K562 (cell line): Measurements from ENCODE around the gene PPP6R3. TPM values are rescaled to one million over a fixed set of nuclear protein-coding genes. Genes with fewer than 3 reads are reported as not detected.

Experiments used
- ATAC-seq: fragments of 200-7000 bp; cut with Tn5 transposase; 3 replicates; pipeline ENCODE4 v1.9.1; 2020; ENCODE audit warnings: moderate library complexity
- BruUV-seq: library from RNA; stranded (reverse); fragments of 400-500 nt; replicated peaks from 2 replicates; lab custom pipeline; 2021; lab: Mats Ljungman, UMichigan
- CTCF ChIA-PET: fragments of 300-600 bp; formaldehyde crosslinking; extraction: SDS; loops from one replicate; lab custom pipeline; 2021; ENCODE audit warnings: low intra/inter-chr PET ratio; lab: Yijun Ruan, JAX
- POLR2A ChIA-PET: fragments of 300-600, 350-650 bp; sonication (Branson Sonifier 250); formaldehyde crosslinking; extraction: SDS; loops from one replicate; lab custom pipeline; 2021; ENCODE audit warnings: antibody characterized with exemption, inconsistent platforms; lab: Yijun Ruan, JAX
- DNase-seq, 4 experiments: peaks; one replicate each; pipeline versions ENCODE4 v3.0.0 to v3.0.0-alpha.2; 2011 to 2018; ENCODE audit warnings: low spot score in 3 of 4, mixed read lengths in 3 of 4; ENCODE audit errors: extremely low read depth in 1 of 4
- FAIRE-seq: peaks from 2 replicates; lab custom pipeline; 2011; peaks lifted over from hg19 to GRCh38; lab: Jason Lieb, UNC
- H2AFZ ChIP-seq: 2 replicates; pipeline ENCODE4 v1.6.0; 2011; ENCODE audit warnings: low read depth, low read length, control low read depth, inconsistent platforms
- H3K27ac ChIP-seq: fragments of 200-600 bp; 3 replicates; pipeline ENCODE4 v1.8.0; 2011; ENCODE audit warnings: low read depth, mild to moderate bottlenecking, control low read depth, inconsistent platforms, low read length, moderate library complexity, mixed read lengths; ENCODE audit errors: extremely low read depth
- H3K27me3 ChIP-seq, 2 experiments: fragments of 300-600 bp in 1 of 2; 2 replicates in 1 of 2; 3 replicates in 1 of 2; pipeline versions ENCODE4 v1.6.0 to v1.8.0; 2011; ENCODE audit warnings: inconsistent platforms in 2 of 2, low read length in 2 of 2, mild to moderate bottlenecking in 1 of 2, mixed read lengths in 1 of 2, moderate library complexity in 1 of 2; ENCODE audit not compliant: control insufficient read depth in 2 of 2, insufficient read depth in 2 of 2
- H3K36me3 ChIP-seq: fragments of 300-600 bp; 3 replicates; pipeline ENCODE4 v1.8.0; 2011; ENCODE audit warnings: mild to moderate bottlenecking, low read length, inconsistent platforms; ENCODE audit not compliant: control insufficient read depth, insufficient read depth
- H3K4me1 ChIP-seq, 2 experiments: fragments of 200-600 bp in 1 of 2; replicated peaks in 1 of 2; 2 replicates in 1 of 2; 3 replicates in 1 of 2; pipeline versions ENCODE4 v1.5.1 to v1.8.0; 2011; ENCODE audit warnings: inconsistent platforms in 2 of 2, low read length in 2 of 2, mild to moderate bottlenecking in 1 of 2, mixed read lengths in 1 of 2, moderate library complexity in 1 of 2; ENCODE audit not compliant: control insufficient read depth in 2 of 2, insufficient read depth in 2 of 2
- H3K4me2 ChIP-seq: 2 replicates; pipeline ENCODE4 v1.6.1; 2011; ENCODE audit warnings: low read length, control low read depth, inconsistent platforms, mixed read lengths; ENCODE audit not compliant: insufficient read depth
- H3K4me3 ChIP-seq: fragments of 200-600 bp; sonication (generic), shearing (Covaris generic); 2 replicates; pipeline ENCODE4 v1.5.1; 2016; ENCODE audit warnings: control low read depth, inconsistent platforms
- H3K79me2 ChIP-seq: fragments of 200-600 bp; 3 replicates; pipeline ENCODE4 v1.8.0; 2011; ENCODE audit warnings: low read length, inconsistent platforms; ENCODE audit not compliant: control insufficient read depth, insufficient read depth
- H3K9ac ChIP-seq, 2 experiments: 2 replicates each; pipeline versions ENCODE4 v1.6.0 to v1.6.1; 2011; ENCODE audit warnings: low read depth in 2 of 2, low read length in 2 of 2, control low read depth in 1 of 2, inconsistent platforms in 1 of 2, mild to moderate bottlenecking in 1 of 2, mixed read lengths in 1 of 2; ENCODE audit not compliant: insufficient read depth in 1 of 2
- H3K9me1 ChIP-seq: one replicate; pipeline ENCODE4 v1.6.0; 2011; ENCODE audit warnings: inconsistent platforms, mild to moderate bottlenecking, low read length, moderate library complexity; ENCODE audit not compliant: control insufficient read depth, insufficient read depth
- H3K9me3 ChIP-seq: replicated peaks from 2 replicates; pipeline ENCODE4 v1.5.1; 2011; ENCODE audit warnings: low read depth, low read length, inconsistent platforms; ENCODE audit not compliant: control insufficient read depth, insufficient read depth
- H4K20me1 ChIP-seq: replicated peaks from 2 replicates; pipeline ENCODE4 v1.6.1; 2011; ENCODE audit warnings: low read length, inconsistent platforms, mixed read lengths; ENCODE audit not compliant: control insufficient read depth, insufficient read depth
- EP400 ChIP-seq: fragments of 450-650 bp; IDR thresholded peaks from 2 replicates; pipeline ENCODE4 v1.6.1; 2017; ENCODE audit warnings: antibody characterized with exemption, mild to moderate bottlenecking, moderate library complexity
- GABPB1 ChIP-seq: sonication (generic); formaldehyde crosslinking; IDR thresholded peaks from 2 replicates; pipeline ENCODE4 v1.8.0; 2022; ENCODE audit warnings: mild to moderate bottlenecking, missing genetic modification reagents
- HOXB6 ChIP-seq: fragments of 250-450 bp; sonication (Bioruptor Pico); IDR thresholded peaks from 2 replicates; pipeline ENCODE4 v1.5.1; 2022; ENCODE audit warnings: mild to moderate bottlenecking, borderline replicate concordance
- MAFK ChIP-seq: IDR thresholded peaks from 2 replicates; pipeline ENCODE4 v1.6.1; 2011; ENCODE audit warnings: low read length, improper control_type of control experiment
- MEF2A ChIP-seq: IDR thresholded peaks from 2 replicates; pipeline ENCODE4 v1.6.1; 2011; ENCODE audit warnings: low read depth, mild to moderate bottlenecking, low read length, moderate library complexity; ENCODE audit not compliant: control insufficient read depth
- RBM22 ChIP-seq: fragments of 200-400 bp; formaldehyde crosslinking; IDR thresholded peaks from 2 replicates; pipeline ENCODE4 v1.6.1; 2018; ENCODE audit warnings: low read length, low read depth; ENCODE audit not compliant: poor library complexity, severe bottlenecking
- XRCC3 ChIP-seq: fragments of 450-650 bp; IDR thresholded peaks from 2 replicates; pipeline ENCODE4 v1.6.1; 2017; ENCODE audit warnings: mild to moderate bottlenecking, moderate library complexity
- ZNF695 ChIP-seq: fragments of 450-650 bp; formaldehyde crosslinking; IDR thresholded peaks from 2 replicates; pipeline ENCODE4 v1.4.0; 2020; ENCODE audit warnings: mild to moderate bottlenecking, moderate library complexity
- ZSCAN29 ChIP-seq: fragments of 450-650 bp; IDR thresholded peaks from 2 replicates; pipeline ENCODE4 v1.6.1; 2017
- WGBS: fragments of 100-300 bp; shearing (Covaris generic); methylation state at CpG from one replicate; pipeline ENCODE4 v1.1.6; 2016; ENCODE audit warnings: low coverage, mixed read lengths; ENCODE audit not compliant: insufficient coverage; ENCODE audit errors: missing lambda C conversion rate; 5-methylcytosine and 5-hydroxymethylcytosine counted together
- in situ Hi-C: fragments of 300-500 bp; cut with MboI; formaldehyde crosslinking; loops from 4 replicates; pipeline ENCODE4 v1.15.0; 2018; ENCODE audit warnings: inconsistent platforms, mixed read lengths
- intact Hi-C: fragments of 100-400 bp; cut with micrococcal nuclease; formaldehyde crosslinking; loops from 2 replicates; pipeline ENCODE4 v1.14.2; 2022
- polyA plus RNA-seq, 8 experiments: library from polyadenylated mRNA; depleted of rRNA in 4 of 8; stranded (reverse) in 5 of 8; unstranded in 3 of 8; fragments of >200 nt; fragmentation: Nextera tagmentation in 2 of 8; fragmentation: Illumina TruSeq in 1 of 8; extraction: Ambion mirVana in 2 of 8; extraction: Trizol in 1 of 8; gene quantifications; 2 replicates each; pipeline versions ENCODE4 v1.2.1 to v1.2.3, GENCODE V29; 2011 to 2014; ENCODE audit warnings: inconsistent platforms in 1 of 8, missing spikeins in 1 of 8
- total RNA-seq, 7 experiments: library from RNA; depleted of rRNA in 6 of 7; stranded (reverse); fragments of >200 nt in 6 of 7; fragmentation: Illumina TruSeq in 2 of 7; extraction: Trizol in 2 of 7; gene quantifications; 2 replicates each; pipeline versions ENCODE4 v1.2.1 to v1.2.3, GENCODE V29; 2011 to 2021; ENCODE audit warnings: low replicate concordance in 1 of 7
- TF ChIP-seq, protein P1 (sequence below): sonication (generic); formaldehyde crosslinking; IDR thresholded peaks from 2 replicates; pipeline ENCODE4 v1.9.0; 2022; ENCODE audit warnings: mild to moderate bottlenecking, missing genetic modification reagents
- TF ChIP-seq, protein P2 (sequence below): fragments of 200-600 bp; sonication (generic); IDR thresholded peaks from one replicate; pipeline ENCODE4 v1.6.1; 2012; ENCODE audit warnings: mild to moderate bottlenecking, low read depth, low read length, inconsistent platforms

PPP6R3 gene
- total and polyA plus RNA-seq, 9 of the 15 experiments (the other 6 are each of a cell fraction or from before 2014, with no cell fraction given): 20.3 to 117 (median 80.6) TPM

DNA sequence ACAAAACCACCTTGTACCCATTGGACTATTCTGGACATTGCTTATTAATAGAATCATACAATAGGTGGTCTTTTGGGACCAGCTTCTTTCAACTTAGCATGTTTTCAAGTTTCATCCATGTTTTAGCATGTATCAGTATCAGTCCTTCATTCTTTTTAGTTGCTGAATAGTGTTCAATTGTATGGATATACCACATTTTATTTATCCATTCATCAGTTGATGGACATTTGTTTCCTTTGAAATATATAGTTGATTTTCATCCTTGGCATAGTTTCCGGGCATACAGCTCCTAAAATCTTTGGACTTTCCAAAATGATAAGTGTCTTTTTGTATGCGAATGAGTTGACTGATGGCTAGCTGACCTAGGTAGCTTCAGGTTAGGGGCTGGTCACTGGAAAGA lies 12.2 kb downstream of the PPP6R3 start (continued):
- TF ChIP-seq MEF2A (no peak), XRCC3 (no peak)
- TF ChIP-seq, protein P1, sequence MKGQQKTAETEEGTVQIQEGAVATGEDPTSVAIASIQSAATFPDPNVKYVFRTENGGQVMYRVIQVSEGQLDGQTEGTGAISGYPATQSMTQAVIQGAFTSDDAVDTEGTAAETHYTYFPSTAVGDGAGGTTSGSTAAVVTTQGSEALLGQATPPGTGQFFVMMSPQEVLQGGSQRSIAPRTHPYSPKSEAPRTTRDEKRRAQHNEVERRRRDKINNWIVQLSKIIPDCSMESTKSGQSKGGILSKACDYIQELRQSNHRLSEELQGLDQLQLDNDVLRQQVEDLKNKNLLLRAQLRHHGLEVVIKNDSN: no peak

DNA sequence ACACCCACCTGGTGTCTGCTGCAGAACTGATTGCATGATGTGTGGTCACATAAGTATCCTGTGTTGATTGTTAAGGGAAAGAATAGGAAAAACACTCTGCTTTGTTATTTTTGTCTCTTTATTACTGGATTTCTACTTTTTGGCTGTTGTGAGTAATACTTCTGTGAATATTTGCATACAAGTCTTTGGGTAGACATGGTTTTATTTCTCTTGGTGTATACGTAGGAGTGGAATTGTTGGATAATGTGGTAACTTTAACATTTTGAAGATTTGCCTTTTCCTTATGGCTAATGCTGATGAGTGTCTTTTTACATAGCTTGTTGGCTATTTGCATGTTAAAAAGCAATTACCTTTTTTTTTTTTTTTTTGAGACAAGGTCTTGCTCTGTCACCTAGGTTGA lies 13.1 kb downstream of the PPP6R3 start:
- H3K79me2 ChIP-seq: peaks cover 84% of the 10 kb centered on the region
- POLR2A ChIA-PET: interaction anchor here (1.2 to 1.8 kb wide), 7 partner anchors 9 to 25 kb away, joined by 3 to 6 read pairs (median 4); partner anchors contain the start of gene PPP6R3
- peaks cover 45% of the 10 kb centered on the region for H4K20me1 ChIP-seq
- no peak overlapping the region for H3K27ac ChIP-seq
- intact Hi-C loops: no loop called here
- H3K9ac ChIP-seq: no peak overlapping the region
- H3K9me1 ChIP-seq: peaks cover 16% of the 10 kb centered on the region
- H3K36me3 ChIP-seq: peaks cover 45% of the 10 kb centered on the region
- 94% methylated on average over 1 of the region's 1 CpG for WGBS
- in situ Hi-C loops: no loop called here
- no peaks in the 10 kb centered on the region; the same call in 1 of the 2 replicates for H3K9me3 ChIP-seq
- H3K4me2 ChIP-seq: no peak overlapping the region
- no peaks in the 10 kb centered on the region for H3K27me3 ChIP-seq
- DNase-seq (no peak), FAIRE-seq (no peak), ATAC-seq (no peak)
- no peak for TF ChIP-seq RBM22
- no peak for TF ChIP-seq ZSCAN29
- TF ChIP-seq, protein P2, sequence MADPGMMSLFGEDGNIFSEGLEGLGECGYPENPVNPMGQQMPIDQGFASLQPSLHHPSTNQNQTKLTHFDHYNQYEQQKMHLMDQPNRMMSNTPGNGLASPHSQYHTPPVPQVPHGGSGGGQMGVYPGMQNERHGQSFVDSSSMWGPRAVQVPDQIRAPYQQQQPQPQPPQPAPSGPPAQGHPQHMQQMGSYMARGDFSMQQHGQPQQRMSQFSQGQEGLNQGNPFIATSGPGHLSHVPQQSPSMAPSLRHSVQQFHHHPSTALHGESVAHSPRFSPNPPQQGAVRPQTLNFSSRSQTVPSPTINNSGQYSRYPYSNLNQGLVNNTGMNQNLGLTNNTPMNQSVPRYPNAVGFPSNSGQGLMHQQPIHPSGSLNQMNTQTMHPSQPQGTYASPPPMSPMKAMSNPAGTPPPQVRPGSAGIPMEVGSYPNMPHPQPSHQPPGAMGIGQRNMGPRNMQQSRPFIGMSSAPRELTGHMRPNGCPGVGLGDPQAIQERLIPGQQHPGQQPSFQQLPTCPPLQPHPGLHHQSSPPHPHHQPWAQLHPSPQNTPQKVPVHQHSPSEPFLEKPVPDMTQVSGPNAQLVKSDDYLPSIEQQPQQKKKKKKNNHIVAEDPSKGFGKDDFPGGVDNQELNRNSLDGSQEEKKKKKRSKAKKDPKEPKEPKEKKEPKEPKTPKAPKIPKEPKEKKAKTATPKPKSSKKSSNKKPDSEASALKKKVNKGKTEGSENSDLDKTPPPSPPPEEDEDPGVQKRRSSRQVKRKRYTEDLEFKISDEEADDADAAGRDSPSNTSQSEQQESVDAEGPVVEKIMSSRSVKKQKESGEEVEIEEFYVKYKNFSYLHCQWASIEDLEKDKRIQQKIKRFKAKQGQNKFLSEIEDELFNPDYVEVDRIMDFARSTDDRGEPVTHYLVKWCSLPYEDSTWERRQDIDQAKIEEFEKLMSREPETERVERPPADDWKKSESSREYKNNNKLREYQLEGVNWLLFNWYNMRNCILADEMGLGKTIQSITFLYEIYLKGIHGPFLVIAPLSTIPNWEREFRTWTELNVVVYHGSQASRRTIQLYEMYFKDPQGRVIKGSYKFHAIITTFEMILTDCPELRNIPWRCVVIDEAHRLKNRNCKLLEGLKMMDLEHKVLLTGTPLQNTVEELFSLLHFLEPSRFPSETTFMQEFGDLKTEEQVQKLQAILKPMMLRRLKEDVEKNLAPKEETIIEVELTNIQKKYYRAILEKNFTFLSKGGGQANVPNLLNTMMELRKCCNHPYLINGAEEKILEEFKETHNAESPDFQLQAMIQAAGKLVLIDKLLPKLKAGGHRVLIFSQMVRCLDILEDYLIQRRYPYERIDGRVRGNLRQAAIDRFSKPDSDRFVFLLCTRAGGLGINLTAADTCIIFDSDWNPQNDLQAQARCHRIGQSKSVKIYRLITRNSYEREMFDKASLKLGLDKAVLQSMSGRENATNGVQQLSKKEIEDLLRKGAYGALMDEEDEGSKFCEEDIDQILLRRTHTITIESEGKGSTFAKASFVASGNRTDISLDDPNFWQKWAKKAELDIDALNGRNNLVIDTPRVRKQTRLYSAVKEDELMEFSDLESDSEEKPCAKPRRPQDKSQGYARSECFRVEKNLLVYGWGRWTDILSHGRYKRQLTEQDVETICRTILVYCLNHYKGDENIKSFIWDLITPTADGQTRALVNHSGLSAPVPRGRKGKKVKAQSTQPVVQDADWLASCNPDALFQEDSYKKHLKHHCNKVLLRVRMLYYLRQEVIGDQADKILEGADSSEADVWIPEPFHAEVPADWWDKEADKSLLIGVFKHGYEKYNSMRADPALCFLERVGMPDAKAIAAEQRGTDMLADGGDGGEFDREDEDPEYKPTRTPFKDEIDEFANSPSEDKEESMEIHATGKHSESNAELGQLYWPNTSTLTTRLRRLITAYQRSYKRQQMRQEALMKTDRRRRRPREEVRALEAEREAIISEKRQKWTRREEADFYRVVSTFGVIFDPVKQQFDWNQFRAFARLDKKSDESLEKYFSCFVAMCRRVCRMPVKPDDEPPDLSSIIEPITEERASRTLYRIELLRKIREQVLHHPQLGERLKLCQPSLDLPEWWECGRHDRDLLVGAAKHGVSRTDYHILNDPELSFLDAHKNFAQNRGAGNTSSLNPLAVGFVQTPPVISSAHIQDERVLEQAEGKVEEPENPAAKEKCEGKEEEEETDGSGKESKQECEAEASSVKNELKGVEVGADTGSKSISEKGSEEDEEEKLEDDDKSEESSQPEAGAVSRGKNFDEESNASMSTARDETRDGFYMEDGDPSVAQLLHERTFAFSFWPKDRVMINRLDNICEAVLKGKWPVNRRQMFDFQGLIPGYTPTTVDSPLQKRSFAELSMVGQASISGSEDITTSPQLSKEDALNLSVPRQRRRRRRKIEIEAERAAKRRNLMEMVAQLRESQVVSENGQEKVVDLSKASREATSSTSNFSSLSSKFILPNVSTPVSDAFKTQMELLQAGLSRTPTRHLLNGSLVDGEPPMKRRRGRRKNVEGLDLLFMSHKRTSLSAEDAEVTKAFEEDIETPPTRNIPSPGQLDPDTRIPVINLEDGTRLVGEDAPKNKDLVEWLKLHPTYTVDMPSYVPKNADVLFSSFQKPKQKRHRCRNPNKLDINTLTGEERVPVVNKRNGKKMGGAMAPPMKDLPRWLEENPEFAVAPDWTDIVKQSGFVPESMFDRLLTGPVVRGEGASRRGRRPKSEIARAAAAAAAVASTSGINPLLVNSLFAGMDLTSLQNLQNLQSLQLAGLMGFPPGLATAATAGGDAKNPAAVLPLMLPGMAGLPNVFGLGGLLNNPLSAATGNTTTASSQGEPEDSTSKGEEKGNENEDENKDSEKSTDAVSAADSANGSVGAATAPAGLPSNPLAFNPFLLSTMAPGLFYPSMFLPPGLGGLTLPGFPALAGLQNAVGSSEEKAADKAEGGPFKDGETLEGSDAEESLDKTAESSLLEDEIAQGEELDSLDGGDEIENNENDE: no peak
- TF ChIP-seq EP400: no peak
- TF ChIP-seq GABPB1: no peak
- no peak for TF ChIP-seq MAFK
- TF ChIP-seq ZNF695: no peak
- no peak for TF ChIP-seq HOXB6
- peaks cover 17 to 29% of the 10 kb centered on the region in 2 experiments for H3K4me1 ChIP-seq
- CTCF ChIA-PET: no interaction called here
- BruUV-seq: no TSS peak
- no peak overlapping the region for H2AFZ ChIP-seq
- H3K4me3 ChIP-seq: no peak overlapping the region
